Measurements from ENCODE around the gene SUSD3.
"Not testable (repeated sequence)": the region's sequence is repeated elsewhere in the genome, so short reads cannot be mapped to it uniquely, and the experiment has no call there.

The SUSD3 gene

GRCh38 chr9:93094658-93095204, 36.2 kb downstream of the SUSD3 start:
- DNase-seq = peak in 2 of 6 experiments; percentile 40 to 45

GRCh38 chr9:93095205-93096130, 37.0 kb downstream of the SUSD3 start:
- DNase-seq = peak; percentile 99 to 100 (median 100)

- DNase-seq = peak in 4 of 6 experiments; percentile 42 to 68 (median 53)
These were observed 37.8 kb downstream of the SUSD3 start, which contains the start of gene CARD19 for GRCh38 chr9:93096131-93096802. Gene CARD19 (plus strand): TSS chr9:93096217. CDS start chr9:93096346, 129 bp downstream.

GRCh38 chr9:93096811-93097382, 38.4 kb downstream of the SUSD3 start:
- DNase-seq = peak in 2 of 6 experiments; percentile 19 to 33

- DNase-seq = peak in 2 of 6 experiments; percentile 9 to 29
These were observed 39.2 kb downstream of the SUSD3 start for GRCh38 chr9:93097511-93098201.

- peak in 1 of 6 experiments; percentile 22 for DNase-seq
These were observed 39.9 kb downstream of the SUSD3 start for GRCh38 chr9:93098236-93098946.

- no peak for DNase-seq
These were observed 41.2 kb downstream of the SUSD3 start for GRCh38 chr9:93099551-93100275.

GRCh38 chr9:93100276-93100636, 41.8 kb downstream of the SUSD3 start:
- DNase-seq = no peak

- DNase-seq = not testable (repeated sequence)
These were observed 42.6 kb downstream of the SUSD3 start for GRCh38 chr9:93101086-93101485.

GRCh38 chr9:93105620-93106019, 47.1 kb downstream of the SUSD3 start:
- DNase-seq = no peak

GRCh38 chr9:93107151-93107824, 48.8 kb downstream of the SUSD3 start:
- no peak for DNase-seq

GRCh38 chr9:93107825-93108161, 49.3 kb downstream of the SUSD3 start:
- no peak for DNase-seq

GRCh38 chr9:93108291-93109041, 50.0 kb downstream of the SUSD3 start:
- DNase-seq = no peak

GRCh38 chr9:93110311-93110855, 51.9 kb downstream of the SUSD3 start:
- no peak for DNase-seq

GRCh38 chr9:93111001-93111370, 52.5 kb downstream of the SUSD3 start:
- DNase-seq = no peak

GRCh38 chr9:93111371-93112115, 53.0 kb downstream of the SUSD3 start:
- no peak for DNase-seq

- no peak for DNase-seq
These were observed 53.8 kb downstream of the SUSD3 start for GRCh38 chr9:93112116-93112863.

GRCh38 chr9:93112864-93113389, 54.4 kb downstream of the SUSD3 start:
- no peak for DNase-seq
